Fibroblast of skin of left biceps (primary cell): Measurements from ENCODE around the gene AGBL3.
"Not testable (repeated sequence)": the region's sequence is repeated elsewhere in the genome, so short reads cannot be mapped to it uniquely, and the experiment has no call there.

Experiments used
- DNase-seq, 2 experiments: peaks; one replicate each; pipeline ENCODE4 v3.0.0-alpha.2; 2013; ENCODE audit warnings: low read depth in 2 of 2

Gene AGBL3

DNA sequence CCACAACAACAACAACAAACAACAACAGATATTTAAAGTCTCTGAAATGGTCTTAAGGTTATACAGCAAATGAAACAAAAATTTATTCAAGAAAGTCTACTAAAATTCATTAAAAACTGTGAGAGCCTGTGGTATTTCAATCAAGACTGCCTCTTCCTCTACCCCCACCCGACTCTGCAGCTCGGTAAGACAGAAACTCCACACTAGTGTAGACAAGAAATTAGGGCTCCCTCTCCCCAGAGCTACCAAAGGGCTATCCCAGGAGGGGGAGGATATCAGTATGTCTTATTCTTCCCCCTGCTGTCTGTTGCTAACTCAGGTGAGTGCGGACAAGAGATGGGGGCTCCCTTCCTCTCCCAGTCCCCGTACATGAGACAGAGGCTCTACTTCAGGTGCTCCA, 90.6 kb downstream of the AGBL3 start:
- DNase-seq, result no peak

DNA sequence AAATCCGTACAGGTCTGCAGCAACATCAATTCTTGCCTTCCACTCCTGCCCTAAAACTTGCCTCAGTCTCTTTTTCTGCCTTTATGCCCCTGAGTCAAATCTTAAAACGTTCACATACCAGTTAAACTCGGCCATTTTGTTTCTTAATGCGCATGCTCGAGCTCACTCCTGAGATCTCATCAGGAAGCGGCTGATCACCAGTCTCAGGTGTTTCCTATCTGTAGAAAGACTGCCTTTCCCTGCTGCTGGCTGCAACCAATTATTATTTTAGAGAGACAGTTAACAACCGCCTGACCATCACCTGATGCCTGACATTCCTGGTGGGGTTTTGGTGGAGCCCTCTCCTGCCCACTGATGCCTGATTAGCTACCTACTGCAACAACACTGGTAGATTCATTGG, 91.3 kb downstream of the AGBL3 start:
- no peak for DNase-seq

DNA sequence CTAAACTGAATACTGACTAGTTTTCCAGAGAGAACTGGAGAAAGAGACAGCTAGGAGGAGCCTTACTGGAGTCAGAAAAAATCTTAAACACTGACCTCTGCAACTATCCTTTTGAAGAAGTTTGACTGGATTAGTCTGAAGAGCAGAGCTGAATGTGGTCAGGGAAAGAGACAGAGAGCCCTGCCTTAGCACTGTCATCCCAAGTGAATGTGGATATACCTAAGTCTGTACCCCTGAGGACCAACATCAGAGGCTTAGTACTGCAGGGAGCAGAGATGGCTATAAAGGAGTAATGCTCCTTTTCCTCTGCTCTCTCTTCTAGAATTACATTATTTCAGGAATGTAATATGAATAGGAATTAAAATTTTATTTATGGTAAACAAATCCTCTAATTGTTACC, 91.7 kb downstream of the AGBL3 start:
- no peak for DNase-seq

DNA sequence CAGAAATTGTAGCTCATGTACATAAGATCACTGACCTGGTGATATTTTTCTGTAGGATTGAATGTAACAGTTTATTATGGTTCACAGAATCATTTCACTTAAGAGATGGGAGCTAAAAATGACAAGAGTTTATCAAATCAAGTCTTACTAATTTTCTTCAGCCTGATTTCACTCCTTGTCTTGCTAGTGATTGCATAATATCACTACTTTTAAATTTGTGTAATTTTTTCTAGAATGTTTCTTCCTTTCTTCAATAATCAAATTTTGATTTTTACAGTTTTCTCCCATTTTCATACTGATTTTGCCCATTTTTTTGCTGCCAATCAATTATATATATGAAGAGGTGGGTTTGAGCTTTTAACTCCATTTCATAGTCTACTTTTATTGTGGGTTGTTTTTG, 92.8 kb downstream of the AGBL3 start:
- no peak for DNase-seq

DNA sequence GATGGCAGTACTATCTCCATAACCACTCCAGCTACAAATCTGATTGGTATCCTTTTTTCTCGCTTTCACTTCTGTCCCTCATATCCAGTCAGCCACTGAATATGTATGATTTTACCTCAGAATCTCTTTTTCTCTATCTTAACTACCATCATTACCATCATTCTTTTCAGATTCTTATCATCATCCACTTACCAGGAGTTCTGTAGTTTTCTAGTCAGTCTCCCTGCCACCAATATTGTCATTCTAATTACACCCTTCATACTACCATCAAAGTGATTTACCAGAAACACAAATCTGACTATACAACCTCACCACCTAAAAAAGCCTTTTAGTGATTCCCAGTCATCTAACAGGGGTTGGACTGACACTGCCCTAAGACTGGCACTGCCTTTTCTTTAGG, 96.7 kb downstream of the AGBL3 start:
- no peak for DNase-seq

DNA sequence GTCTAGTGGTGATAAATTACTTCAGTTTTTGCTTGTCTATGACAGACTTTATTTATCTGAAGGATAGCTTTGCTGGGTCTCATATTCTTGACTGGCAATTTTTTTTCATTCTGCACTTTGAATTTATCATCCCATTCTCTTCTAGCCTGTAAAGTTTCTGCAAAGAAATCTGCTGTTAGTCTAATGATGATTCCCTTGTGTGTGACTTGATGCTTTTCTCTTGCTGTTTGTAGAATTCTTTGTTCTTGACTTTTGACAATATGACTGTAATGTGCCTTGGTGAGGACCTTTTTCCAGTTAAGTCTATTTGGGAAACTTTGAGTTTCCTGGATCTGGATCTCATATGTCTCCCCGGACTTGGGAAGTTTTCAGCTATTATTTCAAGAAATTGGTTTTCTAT, 102.3 kb downstream of the AGBL3 start:
- no peak for DNase-seq

DNA sequence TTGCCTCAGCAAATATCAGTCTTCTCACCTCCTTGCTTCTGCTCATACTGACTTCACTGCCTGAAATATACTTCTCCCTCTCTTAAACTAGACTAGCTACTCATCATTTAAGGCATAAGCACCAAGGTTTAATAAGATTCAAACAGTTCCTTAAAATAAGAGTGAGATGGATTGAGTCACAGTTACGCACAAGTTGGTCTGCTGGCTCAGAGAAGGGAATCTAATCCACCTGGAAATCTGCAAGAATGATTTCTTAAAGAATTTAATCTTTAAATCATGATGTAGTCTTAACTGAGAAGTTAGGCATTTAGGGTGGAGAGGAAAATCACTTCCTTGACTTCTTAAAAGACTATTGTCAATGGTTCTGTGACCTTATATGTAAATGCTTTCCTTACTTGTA, 105.4 kb downstream of the AGBL3 start:
- no peak for DNase-seq

DNA sequence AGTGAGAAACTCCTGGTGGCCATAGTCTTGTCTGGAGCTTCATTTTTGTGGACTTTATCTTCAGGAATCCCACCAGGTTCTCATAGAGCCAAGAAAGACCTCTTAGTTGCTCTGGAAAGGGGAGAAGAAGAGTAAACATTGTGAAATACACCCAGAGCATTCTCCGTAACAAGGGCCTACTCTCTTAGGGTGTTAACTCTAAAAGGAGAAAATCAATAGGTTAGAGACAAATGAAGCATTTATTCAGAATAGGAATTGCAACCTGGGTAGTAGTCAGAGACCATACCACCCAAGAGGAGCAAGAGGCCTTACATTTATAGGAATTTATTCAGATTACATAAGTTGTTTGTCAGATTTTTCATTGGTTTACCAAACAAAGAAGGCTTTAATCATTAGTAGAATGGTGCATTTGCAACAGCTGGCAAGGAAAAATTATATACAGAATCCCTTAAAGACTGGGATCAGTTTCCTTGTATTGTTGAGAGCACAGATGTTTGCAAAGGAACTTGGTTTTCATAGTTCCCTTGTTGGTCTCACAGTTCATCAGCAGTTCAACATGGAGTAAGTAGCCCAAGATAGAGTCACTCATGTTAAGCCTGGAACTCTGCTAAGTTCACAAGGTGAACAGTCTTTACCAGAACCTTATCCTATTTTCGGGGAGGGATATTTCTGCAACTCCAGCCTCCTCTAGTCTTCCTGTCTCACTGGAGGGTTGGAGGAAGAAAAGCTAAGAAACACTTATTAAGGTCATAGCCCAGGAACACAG, 108.3 kb downstream of the AGBL3 start:
- no peak for DNase-seq

DNA sequence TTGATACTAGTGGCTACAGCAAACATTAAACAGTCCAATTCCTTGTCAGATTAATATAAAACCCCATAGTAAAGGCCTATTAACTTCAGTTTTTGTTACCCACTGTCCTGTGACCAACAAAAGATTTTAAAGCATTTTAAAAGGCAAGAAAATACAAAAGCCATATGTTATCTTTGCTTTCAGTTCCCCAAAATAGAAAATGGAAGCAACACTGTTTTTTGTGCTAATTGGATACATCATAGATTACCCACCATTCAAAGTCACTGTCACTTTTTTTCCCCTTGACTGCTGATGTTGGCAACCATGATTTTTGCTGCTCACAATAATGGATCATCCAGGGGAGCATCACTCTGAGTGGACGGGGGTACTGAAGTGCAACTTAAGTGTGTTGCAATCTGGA, 109.1 kb downstream of the AGBL3 start:
- DNase-seq, result no peak

DNA sequence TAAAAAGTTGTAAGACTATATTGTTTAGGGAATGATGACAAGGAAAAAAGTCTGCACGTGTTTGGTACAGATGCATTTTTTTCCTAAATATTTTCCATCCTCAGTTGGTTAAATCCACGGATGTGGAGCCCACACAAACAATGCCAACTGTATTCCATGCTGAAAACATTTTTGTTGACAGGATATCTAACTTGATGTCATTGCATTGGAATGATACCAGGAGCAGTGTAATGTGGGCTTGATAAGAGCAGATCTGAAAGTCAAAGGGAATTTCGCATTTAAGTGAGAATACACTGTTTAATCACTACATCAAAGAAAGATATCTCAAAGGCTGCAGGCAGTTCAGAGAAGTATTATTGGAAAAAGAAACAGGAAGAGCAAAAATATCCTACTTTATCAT, 112.1 kb downstream of the AGBL3 start:
- DNase-seq, result no peak

DNA sequence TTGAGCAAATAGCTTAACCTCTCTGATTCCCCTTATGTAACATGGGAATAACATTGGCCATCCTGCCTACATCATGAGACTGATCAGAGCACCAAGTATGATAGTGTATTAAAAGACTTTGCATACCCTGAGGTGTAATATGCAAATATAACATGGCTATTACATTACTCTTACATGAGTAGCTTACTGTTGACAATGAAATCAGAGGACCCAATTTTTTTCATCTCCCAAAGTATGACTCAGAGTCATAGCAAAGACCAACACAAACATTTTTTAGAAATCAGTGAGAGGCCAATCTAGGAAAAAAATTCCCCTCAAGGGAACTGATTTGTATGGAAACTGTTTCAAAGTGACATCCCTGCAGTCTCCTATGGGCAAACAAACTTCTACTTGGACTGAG, 114.5 kb downstream of the AGBL3 start:
- no peak for DNase-seq

DNA sequence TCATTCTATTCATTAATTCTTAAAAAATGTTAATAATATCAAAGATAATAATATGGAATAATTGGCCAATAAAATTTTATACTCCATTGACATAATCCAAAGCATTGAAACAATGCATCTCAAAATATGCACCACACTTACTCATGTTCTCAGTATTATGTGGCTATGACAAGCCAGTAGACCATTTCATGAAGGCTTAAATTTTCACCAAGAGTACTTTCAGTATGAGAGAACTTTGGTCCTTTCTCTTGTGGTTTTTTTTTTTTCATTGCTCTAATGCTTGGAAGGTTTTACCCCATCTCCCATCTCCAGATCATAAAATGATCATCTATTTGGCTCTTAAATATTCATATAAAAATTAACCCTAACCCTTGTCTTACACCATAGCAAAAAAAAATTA, 116.1 kb downstream of the AGBL3 start:
- DNase-seq, result no peak

DNA sequence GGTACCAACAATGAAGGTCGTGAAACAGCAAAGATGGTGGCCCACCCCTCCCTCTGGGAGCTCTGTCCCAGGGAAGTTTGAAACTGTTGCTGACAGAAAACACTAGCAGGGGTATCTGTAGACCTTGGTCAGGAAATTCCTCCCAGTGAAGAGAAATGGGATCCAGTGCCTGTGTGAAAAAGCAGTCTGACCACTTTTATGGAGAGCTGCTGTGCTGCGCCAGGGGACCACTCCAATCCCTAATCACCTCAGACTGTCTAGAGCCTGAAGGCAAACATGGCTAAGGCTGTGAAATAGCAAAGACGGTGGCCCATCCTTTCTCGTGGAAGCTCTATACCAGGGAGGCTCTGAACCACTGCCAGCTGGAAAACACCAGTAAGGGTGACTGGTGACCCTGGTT, 123.3 kb downstream of the AGBL3 start:
- no peak for DNase-seq

DNA sequence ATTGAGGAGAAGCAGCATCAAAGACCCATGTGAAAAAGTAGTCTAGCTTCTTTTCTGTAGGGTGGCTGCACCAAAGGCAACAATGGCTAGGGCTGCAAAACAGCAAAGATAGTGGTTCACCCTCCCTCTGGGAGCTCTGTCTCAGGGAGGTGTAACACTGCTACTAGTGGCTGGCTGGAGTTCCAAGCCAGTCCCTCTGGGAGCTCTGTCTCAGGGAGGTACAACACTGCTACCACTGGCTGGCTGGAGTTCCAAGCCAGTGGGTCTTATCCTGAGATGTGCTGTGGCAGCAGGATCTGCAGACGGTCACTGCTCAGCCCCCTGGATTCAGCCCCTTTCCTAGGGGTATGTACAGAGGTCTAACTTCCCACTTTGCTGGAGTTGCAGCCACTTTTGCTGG, 123.7 kb downstream of the AGBL3 start:
- DNase-seq, result no peak

DNA sequence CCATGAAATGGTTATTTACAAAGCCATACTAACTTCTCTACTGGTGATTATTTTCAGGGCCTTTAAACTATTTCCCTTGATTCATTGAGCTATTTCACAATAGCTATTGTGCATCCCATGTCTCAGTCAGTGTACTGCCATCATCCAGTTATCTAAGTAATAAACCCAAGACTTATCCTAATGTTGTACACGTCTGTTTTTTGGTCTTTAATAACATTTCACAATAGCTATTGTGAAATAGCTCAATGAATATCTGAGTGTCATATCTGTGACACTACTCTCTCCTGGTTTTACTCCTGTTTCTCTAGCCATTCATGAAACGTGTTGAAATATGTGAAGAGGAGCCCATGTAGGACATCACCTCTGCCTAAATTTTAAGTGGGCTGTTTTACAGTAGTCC, 125.1 kb downstream of the AGBL3 start:
- DNase-seq, result no peak

DNA sequence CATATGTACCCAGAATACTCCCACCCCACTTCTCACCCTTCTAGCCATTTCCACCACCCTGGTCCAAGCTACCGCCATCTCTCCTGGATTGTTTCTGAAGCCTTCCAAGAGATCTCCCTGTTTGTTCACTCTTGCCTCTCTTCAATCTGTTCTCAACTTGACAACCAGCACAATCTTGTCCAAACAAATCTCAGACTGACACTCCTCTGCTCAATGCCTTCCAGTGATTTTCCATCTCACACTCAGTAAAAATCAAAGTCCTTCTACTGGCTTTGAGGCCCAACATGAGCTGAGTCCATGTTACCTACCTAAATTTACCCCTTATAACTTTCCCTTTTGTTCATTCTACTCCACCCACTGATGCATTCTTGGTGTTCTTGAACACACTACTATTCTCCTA, 128.3 kb downstream of the AGBL3 start:
- DNase-seq, result no peak

DNA sequence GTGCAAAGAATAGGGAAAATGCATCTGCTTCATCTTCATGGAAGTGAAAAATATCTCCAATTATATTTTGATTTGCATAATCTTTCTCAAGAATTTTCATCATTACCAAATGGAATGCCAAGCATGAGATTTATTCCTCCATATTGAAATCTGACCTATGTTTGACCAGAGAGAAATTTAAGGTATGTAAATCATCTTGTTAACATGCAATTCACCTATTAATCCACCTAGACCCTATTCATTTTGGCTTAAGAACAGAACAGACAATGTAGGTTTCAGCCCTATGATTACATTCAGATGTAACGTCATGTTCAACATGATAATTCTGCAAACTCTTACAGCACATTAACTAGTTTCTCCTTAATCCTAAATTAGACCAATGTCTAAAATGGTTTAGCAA, 130.8 kb downstream of the AGBL3 start:
- DNase-seq, result no peak

DNA sequence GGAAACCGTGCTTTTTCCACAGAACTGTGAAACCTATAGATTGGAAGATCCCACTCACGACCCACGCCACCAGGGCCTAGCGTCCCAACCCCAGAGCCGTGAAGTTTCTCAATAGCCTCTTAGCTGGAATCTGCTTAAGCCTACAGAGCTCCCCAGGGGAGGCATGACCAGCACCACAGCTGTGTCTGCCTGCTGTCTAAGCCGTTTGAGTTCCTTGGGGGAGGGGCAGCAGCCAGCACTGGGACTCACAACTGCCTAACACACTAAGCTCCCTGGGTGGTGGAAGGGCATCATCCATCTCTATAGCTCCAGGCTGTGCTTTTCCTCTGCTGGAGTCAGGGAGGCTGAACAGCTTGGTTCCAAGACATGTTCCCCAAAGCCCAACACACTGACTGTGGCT, 135.6 kb downstream of the AGBL3 start:
- no peak for DNase-seq

DNA sequence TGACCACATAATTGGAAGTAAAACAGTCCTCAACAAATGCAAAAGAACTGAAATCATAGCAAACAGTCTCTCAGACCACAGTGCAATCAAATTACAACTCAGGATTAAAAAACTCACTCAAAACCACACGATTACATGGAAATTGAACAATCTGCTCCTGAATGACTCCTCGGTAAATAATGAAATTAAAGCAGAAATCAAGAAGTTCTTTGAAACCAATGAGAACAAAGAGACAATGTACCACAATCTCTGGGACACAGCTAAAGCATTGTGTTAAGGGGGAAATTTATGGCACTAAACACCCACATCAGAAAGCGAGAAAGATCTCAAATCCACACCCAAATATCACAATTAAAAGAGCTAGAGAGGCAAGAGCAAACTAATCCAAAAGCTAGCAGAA, 138.3 kb downstream of the AGBL3 start:
- not testable (repeated sequence) for DNase-seq

DNA sequence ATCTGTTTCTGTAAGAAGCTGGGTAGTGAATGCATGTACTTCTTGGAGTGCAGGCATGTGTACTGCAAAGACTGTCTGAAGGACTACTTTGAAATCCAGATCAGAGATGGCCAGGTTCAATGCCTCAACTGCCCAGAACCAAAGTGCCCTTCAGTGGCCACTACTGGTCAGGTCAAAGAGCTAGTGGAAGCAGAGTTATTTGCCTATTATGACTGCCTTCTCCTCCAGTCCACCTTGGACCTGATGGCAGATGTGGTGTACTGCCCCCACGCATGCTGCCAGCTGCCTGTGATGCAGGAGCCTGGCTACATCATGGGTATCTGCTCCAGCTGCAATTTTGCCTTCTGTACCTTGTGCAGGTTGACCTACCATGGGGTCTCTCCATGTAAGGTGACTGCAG, 142.6 kb downstream of the AGBL3 start:
- no peak for DNase-seq

DNA sequence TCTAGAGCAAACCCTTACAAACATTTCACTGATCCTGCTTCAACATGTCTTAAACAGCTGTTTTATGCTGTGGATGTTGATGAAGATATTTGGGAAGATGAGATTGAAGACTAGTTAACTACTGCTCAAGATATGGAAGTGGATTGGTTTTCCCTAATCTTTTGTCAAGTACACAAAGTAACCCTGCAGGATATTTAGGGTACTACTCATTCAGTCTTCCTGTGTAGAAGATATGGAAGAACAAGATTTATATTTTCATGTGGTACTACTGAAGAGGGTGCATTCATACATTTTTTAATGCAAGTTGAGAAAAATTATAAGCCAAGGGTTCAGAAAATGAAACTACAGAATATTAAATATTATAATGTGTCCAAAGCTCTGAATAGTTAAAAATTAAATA, 143.3 kb downstream of the AGBL3 start:
- no peak for DNase-seq

DNA sequence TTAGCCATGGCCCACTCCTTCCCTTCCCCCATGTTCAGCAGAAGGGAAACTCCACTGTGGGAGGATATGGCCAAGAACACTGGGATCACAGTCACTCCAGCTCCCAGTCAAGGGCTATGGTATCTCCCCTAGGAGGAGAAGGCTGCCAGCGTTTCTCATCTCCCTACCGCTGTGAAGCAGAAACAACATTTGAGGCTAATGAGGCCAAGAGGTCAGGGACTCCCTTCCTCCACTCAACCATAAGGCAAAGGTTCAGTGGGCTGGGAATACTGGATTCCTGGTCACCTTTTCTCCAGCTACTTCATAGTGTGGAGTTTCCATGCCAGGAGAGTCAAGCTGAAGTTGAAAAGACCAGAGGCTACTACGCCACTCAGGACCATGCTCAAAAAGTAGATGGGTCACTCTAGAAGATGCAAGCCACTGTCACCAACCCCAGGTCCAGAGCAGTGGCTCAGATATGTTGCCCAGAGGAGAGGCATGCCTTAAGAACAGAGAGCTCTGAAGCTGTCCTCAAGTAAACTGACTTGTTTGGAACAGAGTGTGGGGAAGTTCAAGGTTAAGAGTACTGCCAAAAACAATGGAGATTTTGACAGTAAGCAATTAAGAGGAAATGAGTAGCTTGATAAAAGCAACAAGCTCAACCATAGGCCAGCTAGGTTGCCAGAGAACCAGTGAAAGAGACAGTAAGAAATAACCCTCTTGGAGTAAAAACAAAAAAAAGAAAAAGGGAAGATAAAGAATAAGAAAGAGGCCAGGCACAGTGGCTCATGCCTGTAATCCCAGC, 157.8 kb downstream of the AGBL3 start:
- no peak for DNase-seq

DNA sequence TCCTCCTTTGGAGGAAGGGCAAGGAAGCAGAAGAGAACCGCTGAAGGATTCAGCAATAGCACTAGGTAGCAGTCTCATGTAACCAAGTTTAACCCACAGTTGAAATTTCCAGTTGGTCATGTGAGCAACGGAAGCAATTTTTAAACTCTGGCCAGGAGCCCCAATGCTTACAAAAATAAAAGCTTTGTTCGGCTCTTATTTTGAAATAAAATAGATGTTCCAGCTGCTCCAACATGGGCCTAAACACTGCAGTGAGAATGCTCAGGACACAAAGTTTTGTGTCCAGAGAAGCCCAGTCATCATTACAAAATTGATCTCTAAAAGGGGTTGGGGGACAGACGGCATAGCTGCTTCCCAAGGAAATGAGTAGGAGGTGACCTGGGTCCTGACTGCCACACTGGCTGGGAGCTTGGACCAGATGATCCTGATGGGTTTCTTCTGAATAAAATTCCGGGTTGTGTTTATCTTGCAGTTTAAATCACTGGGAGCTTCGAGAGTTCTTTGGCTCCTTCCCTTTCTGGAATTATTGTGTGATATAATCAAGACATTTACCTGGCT, 161.1 kb downstream of the AGBL3 start:
- DNase-seq, result no peak
